WTC11 (cell line): ENCODE measurements around the gene ENAH.

Source experiments
- ATF1 ChIP-seq: sonication (generic); formaldehyde crosslinking; IDR thresholded peaks from 2 replicates; pipeline ENCODE4 v1.8.1; 2023; ENCODE audit warnings: mild to moderate bottlenecking, moderate library complexity, missing genetic modification reagents
- ATF2 ChIP-seq: sonication (generic); formaldehyde crosslinking; IDR thresholded peaks from 2 replicates; pipeline ENCODE4 v1.8.1; 2022; ENCODE audit warnings: low read depth, missing genetic modification reagents, borderline replicate concordance
- CTCF ChIP-seq: fragments of 200-600 bp; IDR thresholded peaks from 2 replicates; pipeline ENCODE4 v1.8.0; 2022; ENCODE audit warnings: antibody characterized with exemption
- E2F1 ChIP-seq: sonication (generic); formaldehyde crosslinking; IDR thresholded peaks from 2 replicates; pipeline ENCODE4 v1.8.0; 2022; ENCODE audit warnings: mild to moderate bottlenecking, missing genetic modification reagents
- HMGXB4 ChIP-seq: sonication (generic); formaldehyde crosslinking; IDR thresholded peaks from 2 replicates; pipeline ENCODE4 v1.8.1; 2023; ENCODE audit warnings: mild to moderate bottlenecking, moderate library complexity, missing genetic modification reagents
- NFYB ChIP-seq: sonication (generic); formaldehyde crosslinking; conservative IDR thresholded peaks from 2 replicates; pipeline ENCODE4 v1.8.0; 2022; ENCODE audit warnings: low read depth, missing genetic modification reagents
- NR2C2 ChIP-seq: sonication (generic); formaldehyde crosslinking; IDR thresholded peaks from 2 replicates; pipeline ENCODE4 v1.8.0; 2022; ENCODE audit warnings: mild to moderate bottlenecking, missing genetic modification reagents
- PRDM15 ChIP-seq: sonication (generic); formaldehyde crosslinking; IDR thresholded peaks from 2 replicates; pipeline ENCODE4 v1.8.0; 2022; ENCODE audit warnings: missing genetic modification reagents
- SP1 ChIP-seq: sonication (generic); formaldehyde crosslinking; conservative IDR thresholded peaks from 2 replicates; pipeline ENCODE4 v1.8.1; 2022; ENCODE audit warnings: missing genetic modification reagents
- TP53 ChIP-seq: sonication (generic); formaldehyde crosslinking; IDR thresholded peaks from 2 replicates; pipeline ENCODE4 v1.8.1; 2023; ENCODE audit warnings: mild to moderate bottlenecking, missing genetic modification reagents
- ZNF425 ChIP-seq: fragments of 250-450 bp; sonication (Bioruptor Pico); conservative IDR thresholded peaks from 2 replicates; pipeline ENCODE4 v1.9.0; 2021; ENCODE audit warnings: mild to moderate bottlenecking

- no peak for TF ChIP-seq NR2C2 (CRISPR knock-in tag)
- TF ChIP-seq CTCF: no peak
- no peak for TF ChIP-seq SP1 (CRISPR knock-in tag)
- no peak for TF ChIP-seq ATF1 (CRISPR knock-in tag)
- TF ChIP-seq TP53 (CRISPR knock-in tag): no peak
- no peak for TF ChIP-seq ZNF425
- TF ChIP-seq ATF2 (CRISPR knock-in tag): no peak
- TF ChIP-seq E2F1 (CRISPR knock-in tag): no peak
- no peak for TF ChIP-seq PRDM15 (CRISPR knock-in tag)
- no peak for TF ChIP-seq HMGXB4
- no peak for TF ChIP-seq NFYB (CRISPR knock-in tag)
Observed at GRCh38 chr1:225485991-225486530, 166.9 kb downstream of the ENAH start.
